Measurements from ENCODE around the gene EPS8L3. TPM values are rescaled to one million over a fixed set of nuclear protein-coding genes. Genes with fewer than 3 reads are reported as not detected.
"Not testable (repeated sequence)": the region's sequence is repeated elsewhere in the genome, so short reads cannot be mapped to it uniquely, and the experiment has no call there.

Gene EPS8L3
- polyA plus RNA-seq, 5 donors: 0.22 to 1.5 (median 0.35) TPM

DNA sequence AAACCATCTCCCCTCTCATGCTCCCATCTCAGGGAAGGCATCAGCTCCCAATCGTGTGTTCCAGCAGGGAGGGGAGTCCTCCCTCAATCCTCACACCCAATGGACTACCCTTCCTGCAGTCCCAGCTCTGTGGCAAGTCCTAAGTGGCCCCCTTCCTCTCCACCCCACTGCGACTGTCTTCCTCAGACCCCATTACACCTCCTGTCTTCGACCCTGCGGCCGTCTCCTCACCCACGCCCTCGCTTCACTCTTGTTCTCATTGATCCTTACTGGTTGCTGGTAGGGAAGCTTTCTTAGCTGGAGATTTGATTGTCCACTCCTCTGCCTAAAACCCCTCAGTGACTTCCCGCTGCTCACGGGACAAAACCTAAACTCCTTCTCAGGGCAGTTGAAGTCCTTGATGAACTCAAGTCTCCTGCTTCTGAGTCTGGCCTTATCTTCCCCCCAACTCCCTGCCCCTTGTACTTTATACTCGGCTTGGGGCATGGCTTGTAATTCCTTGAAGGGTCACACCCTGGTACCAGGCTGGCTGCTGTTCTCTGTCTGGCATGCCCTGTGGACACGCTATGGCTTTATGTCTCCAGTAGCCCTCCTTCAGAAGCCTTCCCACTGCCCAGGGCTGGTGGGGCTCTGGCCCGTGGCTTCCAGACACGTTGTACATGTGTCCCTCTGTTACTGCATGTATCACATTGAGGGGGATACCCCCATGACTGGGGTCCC is 2.3 kb upstream of the EPS8L3 start:
- DNase-seq: no peak

DNA sequence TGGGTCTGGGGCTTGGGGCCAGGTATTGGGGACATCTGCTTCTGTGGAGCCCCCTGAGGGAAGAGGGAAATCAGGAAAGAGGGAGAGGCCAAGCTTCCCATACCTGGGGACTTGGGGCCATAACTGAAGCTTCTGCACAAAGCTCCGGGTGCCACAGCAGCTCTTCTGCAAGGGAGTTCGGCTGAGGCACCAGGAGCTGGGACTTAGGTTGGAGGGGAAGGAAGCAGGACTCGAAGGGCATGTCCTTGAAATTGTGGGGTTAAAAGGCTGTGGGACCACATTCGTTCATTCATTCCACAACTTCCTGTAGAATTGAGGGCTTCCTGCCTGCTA is 1.7 kb upstream of the EPS8L3 start:
- no peak for DNase-seq

DNA sequence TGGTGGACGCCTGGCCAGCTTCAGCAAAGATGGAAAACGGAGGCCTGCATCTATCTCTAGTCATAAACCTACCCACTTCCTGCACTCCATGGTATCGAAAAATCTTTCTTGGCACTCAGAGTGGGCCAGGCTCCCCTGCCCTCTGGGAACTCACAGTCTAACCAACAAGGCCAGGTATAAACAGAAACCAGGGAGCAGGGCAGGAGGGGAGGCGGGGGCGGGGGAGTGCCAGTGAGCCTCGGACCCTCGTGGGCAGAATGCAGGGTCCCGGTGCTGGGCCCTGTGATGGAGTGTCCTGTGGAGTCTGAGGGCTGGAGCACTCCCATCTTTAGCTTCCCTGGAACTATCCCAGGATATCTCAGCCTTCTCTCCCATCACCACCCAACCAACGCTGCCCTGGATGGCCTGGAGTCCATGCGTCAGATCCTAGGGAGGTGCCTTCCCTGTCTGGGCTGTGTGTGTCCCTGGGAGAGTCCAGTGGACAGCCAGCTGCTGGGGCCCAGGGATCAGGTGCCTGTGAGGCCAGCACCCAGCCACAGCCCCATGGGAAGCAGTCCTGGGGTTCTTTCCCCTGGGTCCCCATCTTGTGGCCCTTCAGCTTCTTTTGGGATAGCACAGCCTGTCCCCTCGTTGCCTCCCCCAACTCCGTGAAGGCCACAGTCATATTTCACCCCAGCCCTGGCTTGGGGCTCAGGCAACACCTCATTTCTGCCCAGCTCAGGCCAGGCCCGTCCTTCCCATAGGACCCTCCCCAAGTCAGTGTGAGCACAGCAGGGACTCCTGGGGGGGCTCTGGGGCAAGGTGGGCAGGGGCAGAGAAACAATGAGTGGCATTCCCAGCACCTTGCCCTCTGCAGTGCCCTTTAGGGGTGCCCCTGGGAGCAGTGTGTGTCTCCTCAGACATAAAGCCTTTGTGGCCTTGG is 1.1 kb upstream of the EPS8L3 start:
- DNase-seq: no peak

DNA sequence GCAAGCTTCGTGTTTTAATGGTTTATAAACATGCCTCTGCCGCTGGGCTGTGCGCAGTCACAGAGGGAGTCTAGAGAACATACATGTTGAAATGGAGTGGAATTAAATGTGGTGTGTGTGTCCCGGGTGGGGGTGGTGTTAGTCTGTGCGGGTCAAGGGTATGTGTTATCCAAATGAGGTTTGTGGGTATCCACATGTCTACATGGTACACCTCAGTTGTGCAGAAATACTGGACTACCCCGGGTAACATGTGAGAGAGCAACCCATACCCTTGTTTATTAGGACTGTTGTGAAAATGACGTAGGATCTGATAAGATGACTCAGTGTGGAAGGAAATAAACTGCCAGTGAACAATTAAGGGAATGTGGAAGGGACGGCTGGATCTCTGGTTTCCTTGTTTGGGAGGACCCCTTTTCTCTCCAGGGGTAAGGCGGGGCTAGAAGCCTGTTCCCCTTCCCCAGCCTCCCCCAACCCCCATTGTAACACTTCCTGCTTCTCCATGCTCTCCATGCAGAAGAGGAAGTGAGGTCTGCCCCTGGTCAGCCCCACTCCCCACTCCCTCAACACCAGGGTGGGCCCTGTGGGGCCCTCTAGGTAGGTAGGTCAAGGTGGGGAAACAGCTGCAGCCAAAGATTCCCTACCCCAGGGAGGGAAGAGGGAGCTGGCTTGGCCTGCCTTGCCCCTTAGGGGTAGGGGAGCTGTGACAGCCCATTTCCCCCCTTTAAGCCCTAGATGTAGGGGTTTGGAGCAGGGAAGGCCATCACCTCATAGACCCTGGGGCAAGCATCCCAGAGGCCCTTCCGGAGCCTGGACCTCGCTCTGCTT is 690 bp downstream of the EPS8L3 start:
- DNase-seq: no peak

DNA sequence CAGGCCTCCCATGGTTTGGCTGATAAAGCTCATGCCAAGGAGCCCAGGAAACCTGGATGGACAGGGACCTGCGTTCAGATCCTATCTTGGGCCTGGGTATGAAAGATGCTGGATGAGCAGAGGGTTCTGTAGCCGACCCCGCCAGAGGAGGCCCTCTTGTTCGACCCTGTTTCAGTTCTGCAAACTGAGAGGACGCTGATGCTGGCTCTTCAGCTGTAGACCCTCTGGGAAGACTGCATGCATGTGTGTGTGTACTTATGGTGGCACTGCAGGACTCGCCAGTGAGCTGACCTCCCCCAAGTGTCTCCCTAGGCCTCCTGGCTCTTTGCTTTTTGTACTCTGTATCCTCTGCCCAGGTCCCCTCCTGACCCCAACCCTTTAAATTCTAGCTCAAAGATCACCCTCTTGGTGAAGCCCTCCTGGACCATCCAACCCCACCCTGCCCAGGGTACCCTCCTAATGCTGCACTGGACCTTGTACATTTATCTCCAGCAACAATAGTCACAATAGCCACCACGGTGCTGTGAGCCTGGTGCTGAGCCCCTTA is 1.6 kb downstream of the EPS8L3 start:
- no peak for DNase-seq

DNA sequence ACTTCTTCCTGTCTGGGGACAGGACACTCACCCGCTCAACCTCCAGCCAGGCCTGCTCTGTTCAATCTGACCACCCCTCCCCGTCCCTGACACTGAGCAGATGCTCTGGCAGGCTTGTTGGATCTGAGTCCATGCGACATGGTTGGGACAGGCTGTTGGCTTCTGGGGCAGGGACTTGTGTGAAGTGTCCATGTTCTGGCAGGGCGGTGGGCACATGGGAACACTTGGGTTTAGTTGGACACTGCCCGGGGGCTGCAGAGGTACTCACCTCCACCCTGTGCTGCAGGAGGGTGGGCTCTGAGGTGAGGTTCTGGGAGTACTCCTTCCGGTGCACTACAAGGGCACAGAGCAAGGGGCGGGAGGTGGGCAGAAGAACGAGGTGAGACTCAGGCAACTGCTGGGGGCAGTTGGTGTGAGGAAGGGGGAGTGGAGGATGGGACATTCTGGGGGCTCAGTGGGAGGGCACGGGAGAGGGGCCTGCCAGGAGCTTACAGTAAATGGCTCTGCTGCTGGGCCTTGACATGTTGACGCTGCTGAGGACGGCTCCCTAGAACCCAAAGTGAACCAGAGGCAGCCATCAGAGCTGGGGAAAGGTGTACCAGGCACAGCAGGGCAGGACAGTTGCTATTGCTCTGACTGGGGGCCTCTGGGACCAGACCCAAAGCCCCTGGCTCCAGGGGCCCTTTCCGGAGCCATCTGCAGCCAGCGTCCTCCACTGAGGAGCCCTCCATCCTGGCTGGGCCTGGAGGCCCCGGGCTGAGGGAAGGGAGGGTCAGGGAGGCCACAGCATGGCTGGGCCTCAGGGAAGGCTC is 2.3 kb downstream of the EPS8L3 start:
- DNase-seq: no peak

DNA sequence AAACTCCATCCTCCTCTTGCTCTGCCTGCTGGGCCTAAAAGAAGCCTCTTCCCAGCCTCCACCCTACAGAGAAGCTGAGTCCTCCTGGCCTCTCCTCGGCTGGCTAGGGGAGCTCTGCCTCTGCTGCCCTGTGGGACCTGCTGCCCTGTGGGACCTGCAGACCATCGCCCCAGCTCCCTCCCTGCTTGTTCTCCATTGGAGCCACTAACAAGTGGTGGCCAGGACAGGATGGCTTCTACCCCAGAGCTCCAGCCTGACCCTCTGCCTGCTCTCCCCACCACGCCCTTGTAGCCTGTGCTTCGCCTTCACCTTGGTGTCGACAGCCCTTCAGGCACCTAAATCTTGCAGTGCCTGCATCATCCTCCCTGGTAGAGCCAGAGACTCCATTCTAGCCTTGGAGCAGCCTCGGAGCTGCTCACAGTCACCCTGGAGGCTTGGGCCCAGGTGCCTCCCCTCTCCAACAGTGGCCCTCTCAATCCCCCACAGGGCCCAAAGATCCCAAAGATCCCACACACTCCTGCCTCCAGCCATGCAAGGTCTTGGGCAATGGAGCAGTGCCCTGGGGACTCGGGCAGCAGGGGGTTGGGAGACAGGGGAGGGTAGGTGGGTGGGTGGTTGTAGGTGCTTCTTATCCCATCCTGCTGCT is 3.0 kb downstream of the EPS8L3 start:
- DNase-seq: no peak

DNA sequence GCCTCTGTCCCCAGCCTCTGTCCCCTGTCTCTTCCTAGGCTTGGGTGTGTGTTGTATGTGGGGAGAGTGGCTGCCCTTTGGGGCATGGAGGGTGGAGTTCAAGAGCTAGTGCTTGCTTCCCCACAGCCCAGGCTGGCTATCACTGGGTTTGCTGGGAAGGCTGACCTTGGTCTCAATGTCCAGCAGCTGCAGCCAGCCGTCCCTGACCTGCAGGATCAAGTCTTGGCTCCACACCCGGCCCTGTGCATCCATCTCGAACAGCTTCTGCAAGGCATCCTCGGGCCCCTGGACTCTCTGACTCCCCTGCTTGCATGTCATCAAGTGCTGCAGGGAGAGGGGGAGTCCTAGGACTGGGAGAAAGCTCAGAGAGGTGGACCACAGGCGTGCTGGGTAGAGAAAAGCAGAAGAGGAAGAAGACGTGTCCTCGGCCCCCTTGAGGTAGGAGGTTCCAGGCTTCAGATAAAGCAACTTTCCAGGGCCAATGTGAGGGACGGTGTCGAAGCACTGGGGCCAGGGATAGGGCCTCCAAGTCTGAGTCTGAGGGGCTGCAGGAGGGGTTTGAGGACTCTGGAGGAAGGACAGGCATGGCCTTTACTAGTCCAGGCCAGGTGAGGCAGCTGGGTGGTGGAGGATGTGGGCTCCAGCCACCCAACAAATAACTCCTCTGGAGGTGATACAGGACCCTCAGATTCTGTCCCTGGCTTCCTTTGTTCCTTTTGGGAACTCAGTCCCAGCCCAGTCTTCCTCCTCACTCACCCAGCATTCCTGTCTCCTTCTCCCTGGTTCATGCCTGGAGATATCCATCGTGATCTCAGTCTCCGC is 4.0 kb downstream of the EPS8L3 start:
- DNase-seq: no peak

DNA sequence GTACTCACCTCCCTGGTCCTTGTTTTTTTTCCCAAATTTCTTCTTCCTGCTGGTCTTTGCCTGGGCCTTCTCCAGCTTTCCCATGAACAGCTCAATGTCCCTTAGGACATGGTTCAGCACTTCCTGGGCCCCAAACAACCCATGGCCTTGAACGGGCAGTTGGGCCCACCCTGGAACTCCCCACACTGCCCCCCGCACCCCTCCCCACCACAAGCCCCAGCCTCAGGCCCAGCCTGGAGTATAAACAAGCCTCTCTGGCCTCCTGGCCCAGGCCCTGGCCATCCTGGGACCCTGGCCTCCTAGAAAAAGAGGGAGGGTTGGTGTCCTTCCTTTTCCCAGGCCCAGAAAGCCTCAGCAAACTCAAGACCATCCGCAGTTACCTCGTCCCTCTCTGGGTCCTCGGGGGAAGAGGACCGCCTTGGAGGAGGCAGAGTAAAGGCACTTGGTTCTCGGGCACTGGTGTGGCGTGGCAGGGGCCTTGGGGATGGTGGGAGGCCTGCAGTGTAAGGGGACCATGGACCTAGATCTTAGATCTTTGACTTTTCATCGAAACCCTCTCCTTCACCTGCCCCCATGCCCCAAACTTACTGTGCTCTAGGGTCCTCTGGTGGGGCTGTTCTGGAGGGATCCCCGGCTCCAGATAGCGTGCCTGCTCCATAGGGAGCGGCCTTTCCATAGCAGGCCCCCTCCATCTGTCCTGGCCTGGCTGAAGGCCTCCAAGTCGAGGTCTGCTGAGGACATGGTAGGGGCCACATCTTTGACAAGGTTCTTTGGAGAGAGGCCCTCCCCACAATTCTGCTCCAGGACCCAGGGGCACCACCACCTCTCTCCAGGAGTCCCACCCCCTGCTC is 5.6 kb downstream of the EPS8L3 start:
- DNase-seq: no peak

DNA sequence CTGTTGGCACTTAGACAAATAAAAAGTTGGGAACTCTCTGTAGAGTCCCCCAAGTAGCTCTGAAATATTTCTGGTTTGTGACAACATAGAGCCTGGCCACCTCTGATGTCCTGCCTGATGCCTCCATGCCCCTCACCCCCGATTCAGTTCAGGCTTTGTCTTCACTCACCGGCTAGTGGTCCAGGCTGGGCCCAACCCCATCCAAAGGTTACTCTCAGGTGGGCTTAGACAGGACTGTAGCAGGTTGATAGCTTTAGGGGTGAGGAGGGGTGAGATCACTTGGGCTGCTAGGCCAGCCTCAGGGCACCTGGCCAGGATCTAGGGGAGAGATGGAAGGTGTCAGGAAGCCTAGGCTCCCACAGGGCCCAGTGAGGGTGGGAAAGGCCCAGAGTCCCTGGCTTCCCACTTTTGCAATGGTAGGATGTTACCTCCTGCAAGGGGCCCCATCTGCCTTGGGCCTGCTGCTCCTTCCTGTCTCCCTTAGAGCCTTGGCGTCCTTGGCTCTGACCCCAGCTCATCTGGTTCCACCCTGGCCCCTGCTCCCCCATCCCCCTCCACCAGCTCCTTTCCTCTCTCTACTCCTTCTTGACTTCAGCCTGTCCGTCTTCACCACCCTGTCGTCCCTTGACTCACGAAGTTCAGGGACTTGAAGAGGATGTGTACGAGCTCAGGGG is 6.7 kb downstream of the EPS8L3 start:
- DNase-seq: no peak

DNA sequence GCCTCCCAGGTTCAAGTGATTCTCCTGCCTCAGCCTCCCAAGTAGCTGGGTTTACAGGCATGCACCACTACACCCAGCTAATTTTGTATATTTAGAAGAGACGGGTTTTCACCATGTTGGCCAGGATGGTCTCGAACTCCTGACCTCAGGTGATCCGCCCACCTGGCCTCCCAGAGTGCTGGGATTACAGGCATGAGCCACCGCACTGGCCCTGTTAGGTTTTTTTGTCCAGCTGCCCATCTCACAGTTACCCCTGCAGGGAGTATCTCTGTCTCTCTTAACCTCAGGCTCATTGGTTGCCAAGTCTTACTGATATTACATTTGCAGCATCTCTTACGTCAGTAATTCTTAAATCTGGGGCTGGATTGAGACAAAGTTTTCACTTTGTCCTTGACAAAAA is 7.4 kb downstream of the EPS8L3 start:
- DNase-seq: not testable (repeated sequence)

DNA sequence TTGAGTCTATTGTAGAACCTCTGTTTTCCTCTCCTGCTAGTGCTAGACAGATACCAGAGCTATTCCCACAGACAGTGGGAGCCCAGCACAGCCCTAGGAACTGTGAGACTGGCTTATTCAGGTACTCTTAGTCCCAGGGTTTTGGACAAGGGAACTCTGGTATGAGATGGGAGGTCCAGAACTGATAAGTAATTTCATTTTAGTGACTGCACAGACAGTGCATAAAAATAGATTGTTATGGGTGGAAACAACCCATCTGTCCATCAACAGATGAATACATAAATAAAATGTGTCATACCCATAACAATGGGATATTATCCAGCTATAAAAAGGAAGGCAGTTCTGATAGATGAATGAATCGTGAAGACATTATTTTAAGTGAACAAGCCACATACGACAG is 9.0 kb downstream of the EPS8L3 start:
- no peak for DNase-seq

DNA sequence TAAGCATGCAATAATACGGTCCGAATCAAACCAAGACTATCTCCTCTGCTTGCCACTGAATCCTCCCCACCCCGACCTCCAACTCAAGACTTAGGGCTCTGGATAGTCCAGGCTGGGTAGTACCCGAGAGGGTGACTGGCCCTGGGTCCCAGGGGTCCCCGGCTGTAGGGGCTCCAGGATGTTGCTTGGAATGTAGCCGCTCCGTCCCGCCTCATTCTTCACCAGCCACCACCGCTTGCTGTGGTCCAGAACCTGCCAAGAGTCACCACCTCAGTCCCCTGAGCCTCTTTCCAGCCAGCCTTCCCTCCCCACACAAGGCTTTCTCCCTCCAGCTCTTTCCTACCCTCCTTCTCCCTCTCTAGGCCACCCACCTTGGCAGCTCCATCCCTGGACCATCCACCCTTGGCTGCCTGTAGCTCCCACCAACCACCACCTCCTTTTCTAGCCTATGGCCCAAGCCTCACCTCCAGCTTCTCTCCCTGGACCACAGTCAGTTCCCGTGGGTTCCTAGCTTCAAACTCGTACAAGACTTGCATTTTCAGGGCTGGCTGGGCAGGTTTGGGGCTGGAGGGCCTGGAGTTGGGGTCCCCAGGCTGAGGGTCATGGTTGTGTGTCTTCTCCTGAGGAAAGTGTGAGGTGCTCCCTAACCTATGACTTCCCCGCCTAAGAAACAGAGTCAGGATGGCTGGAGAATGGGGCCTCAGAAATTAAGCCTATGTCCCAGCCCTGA is 12.0 kb downstream of the EPS8L3 start:
- DNase-seq: no peak

DNA sequence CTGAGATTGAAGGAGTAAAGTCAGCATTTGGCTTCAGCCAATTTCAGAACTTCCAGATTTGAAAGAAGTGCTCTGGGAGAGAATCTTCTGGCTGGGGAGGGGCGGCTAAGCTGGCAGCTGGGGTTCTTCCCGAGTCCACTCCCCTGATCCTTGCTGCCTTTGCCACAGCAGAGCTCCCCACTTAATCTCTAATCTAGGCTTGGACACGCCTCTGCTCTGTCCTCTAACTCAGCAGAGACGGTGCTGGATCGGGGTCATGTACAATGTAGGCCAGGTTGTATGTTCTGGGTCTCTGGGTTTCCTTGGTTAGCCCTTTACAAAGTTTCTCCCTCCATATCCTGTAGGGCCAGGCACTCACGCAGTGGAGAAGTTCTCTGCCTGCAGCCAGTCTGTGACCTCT is 12.8 kb downstream of the EPS8L3 start:
- no peak for DNase-seq

DNA sequence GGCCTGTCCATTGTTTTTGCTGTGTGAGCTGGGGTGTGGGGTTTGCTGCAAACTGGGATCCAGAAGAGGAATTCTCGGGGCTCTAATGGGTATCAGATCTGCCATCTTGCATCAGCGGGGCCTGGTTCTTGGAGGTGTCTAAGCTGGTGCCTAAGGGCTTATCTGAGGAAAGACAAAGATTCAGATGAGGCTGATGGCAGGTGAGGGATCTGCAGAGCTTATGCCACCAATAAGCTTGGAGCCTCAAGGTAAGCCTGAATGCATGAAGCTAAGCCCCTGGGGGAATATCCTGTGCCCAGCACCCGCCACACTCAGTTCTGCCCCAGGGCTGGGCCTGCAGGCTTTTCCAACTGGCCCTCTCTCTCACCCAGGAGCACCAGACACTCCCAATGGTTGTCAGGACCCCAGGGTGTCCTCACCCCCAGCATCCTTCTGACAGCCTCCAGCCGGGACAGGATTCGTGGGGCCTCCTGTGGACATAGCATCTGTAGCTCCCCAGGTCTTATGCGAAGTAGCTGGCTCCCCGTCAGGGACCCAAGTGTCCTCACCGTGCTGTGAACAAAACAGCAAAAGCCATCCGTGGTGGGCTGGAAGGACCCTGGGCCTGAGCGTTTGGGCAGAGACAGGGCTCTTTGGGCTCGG is 13.4 kb downstream of the EPS8L3 start:
- DNase-seq: no peak

DNA sequence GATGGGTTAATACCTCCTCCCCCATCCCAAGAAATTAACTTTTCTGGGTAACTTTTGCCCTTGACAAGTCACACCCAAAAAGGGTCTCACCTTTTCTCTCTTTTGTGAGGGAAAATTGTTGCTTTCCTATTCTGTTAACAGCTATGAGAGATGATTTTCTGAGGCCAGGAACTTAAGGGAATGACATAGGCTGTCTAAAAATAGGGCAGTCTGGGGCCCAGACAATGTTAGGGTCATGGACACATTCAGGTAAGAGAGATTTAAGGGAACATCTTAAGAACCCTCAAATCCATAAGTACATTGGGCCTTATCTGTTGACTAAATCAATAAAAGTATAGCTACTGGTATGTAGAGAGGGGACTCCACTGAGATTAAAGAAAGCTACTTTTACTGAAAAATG is 14.5 kb downstream of the EPS8L3 start:
- DNase-seq: no peak

DNA sequence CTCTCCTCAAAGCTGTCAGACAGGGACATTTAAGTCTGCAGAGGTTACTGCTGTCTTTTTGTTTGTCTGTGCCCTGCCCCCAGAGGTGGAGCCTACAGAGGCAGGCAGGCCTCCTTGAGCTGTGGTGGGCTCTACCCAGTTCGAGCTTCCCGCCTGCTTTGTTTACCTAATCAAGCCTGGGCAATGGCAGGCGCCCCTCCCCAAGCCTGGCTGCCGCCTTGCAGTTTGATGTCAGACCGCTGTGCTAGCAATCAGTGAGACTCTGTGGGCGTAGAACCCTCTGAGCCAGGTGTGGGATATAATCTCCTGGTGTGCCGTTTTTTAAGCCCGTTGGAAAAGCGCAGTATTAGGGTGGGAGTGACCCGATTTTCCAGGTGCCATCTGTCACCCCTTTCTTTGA is 15.4 kb downstream of the EPS8L3 start:
- DNase-seq: not testable (repeated sequence)
